SK-MEL-5 (cell line): ENCODE measurements around the gene APBB2. TPM values are rescaled to one million over a fixed set of nuclear protein-coding genes. Genes with fewer than 3 reads are reported as not detected.
"Not testable (repeated sequence)": the region's sequence is repeated elsewhere in the genome, so short reads cannot be mapped to it uniquely, and the experiment has no call there.

Experiments
- DNase-seq: peaks from one replicate; pipeline ENCODE4 v3.0.0-alpha.2; 2016; ENCODE audit warnings: low read depth, low spot score
- in situ Hi-C: cut with HindIII; loops from 2 replicates; pipeline ENCODE4 v1.10.0; 2016; ENCODE audit warnings: low sequenced_read_pairs, high pct_unique_total_duplicates, low pct_unique_long_range_greater_than_20kb
- total RNA-seq: library from RNA; depleted of rRNA; stranded (reverse); fragments of >200 nt; shearing (Covaris generic); gene quantifications from 2 replicates; pipeline ENCODE4 v1.2.3, GENCODE V29; 2014

Gene APBB2
- total RNA-seq, 1 experiment from 2014 or later: 10.9 TPM

- DNase-seq: no peak
- in situ Hi-C loops: no loop called here
These were observed 185.8 kb downstream of the APBB2 start for GRCh38 chr4:41028392-41029076.

GRCh38 chr4:41026971-41027370, 187.4 kb downstream of the APBB2 start:
- in situ Hi-C loops: no loop called here
- DNase-seq: no peak

- in situ Hi-C loops: no loop called here
- no peak for DNase-seq
These were observed 188.5 kb downstream of the APBB2 start for GRCh38 chr4:41025824-41026223.

- in situ Hi-C loops: no loop called here
- DNase-seq: no peak
These were observed 189.5 kb downstream of the APBB2 start for GRCh38 chr4:41024556-41025491.

GRCh38 chr4:41022116-41022515, 192.2 kb downstream of the APBB2 start:
- no peak for DNase-seq
- in situ Hi-C loops: no loop called here

GRCh38 chr4:41015016-41015675, 199.2 kb downstream of the APBB2 start:
- DNase-seq: no peak
- in situ Hi-C loops: no loop called here

GRCh38 chr4:41014158-41014557, 200.2 kb downstream of the APBB2 start:
- in situ Hi-C loops: no loop called here
- no peak for DNase-seq

- DNase-seq: no peak
- in situ Hi-C loops: no loop called here
These were observed 200.6 kb downstream of the APBB2 start for GRCh38 chr4:41013746-41014145.

GRCh38 chr4:41012911-41013310, 201.4 kb downstream of the APBB2 start:
- no peak for DNase-seq
- in situ Hi-C loops: no loop called here

GRCh38 chr4:41012293-41012692, 202.0 kb downstream of the APBB2 start:
- in situ Hi-C loops: no loop called here
- no peak for DNase-seq

GRCh38 chr4:41009411-41009810, 204.9 kb downstream of the APBB2 start:
- DNase-seq: peak; percentile 28
- in situ Hi-C loops: no loop called here

GRCh38 chr4:41006141-41006540, 208.2 kb downstream of the APBB2 start:
- in situ Hi-C loops: no loop called here
- DNase-seq: no peak

- no peak for DNase-seq
These were observed 212.0 kb downstream of the APBB2 start for GRCh38 chr4:41002309-41002708.

GRCh38 chr4:41000356-41000755, 214.0 kb downstream of the APBB2 start:
- DNase-seq: no peak
- in situ Hi-C loops: no loop called here

More at GRCh38 chr4:41002309-41002708, 212.0 kb downstream of the APBB2 start:
- in situ Hi-C loops: no loop called here

GRCh38 chr4:40998675-40999358, 215.5 kb downstream of the APBB2 start:
- in situ Hi-C loops: no loop called here
- DNase-seq: no peak

GRCh38 chr4:40995850-40996249, 218.5 kb downstream of the APBB2 start:
- in situ Hi-C loops: no loop called here

GRCh38 chr4:40994321-40994720, 220.0 kb downstream of the APBB2 start:
- DNase-seq, in situ Hi-C loops: not testable (repeated sequence)

More at GRCh38 chr4:40995850-40996249, 218.5 kb downstream of the APBB2 start:
- DNase-seq: no peak

- in situ Hi-C loops, DNase-seq: not testable (repeated sequence)
These were observed 221.0 kb downstream of the APBB2 start for GRCh38 chr4:40993296-40993693.
